A673 (cell line): ENCODE results near the gene EPB41L4B. TPM values are rescaled to one million over a fixed set of nuclear protein-coding genes. Genes with fewer than 3 reads are reported as not detected.

Experiments
- BruUV-seq: library from RNA; stranded (reverse); fragments of 400-500 nt; replicated peaks from 2 replicates; lab custom pipeline; 2021; lab: Mats Ljungman, UMichigan
- CTCF ChIA-PET: fragments of 300-600 bp; sonication (Branson Sonifier 250); formaldehyde crosslinking; loops from one replicate; lab custom pipeline; 2022; ENCODE audit warnings: antibody characterized with exemption; lab: Charles Lee
- POLR2A ChIA-PET: fragments of 300-600 bp; sonication (Branson Sonifier 250); formaldehyde crosslinking; loops from one replicate; lab custom pipeline; 2022; ENCODE audit warnings: antibody characterized with exemption; ENCODE audit not compliant: low non-redundant PET; lab: Charles Lee
- DNase-seq: peaks from one replicate; pipeline ENCODE4 v3.0.0-alpha.2; 2015; ENCODE audit warnings: low spot score
- H3K27ac ChIP-seq: fragments of 200-600 bp; sonication (generic); 2 replicates; pipeline ENCODE4 v1.5.1; 2016; ENCODE audit warnings: mixed run types, low read depth, mild to moderate bottlenecking, mixed read lengths, antibody characterized with exemption, low read length; ENCODE audit not compliant: poor library complexity, severe bottlenecking
- H3K27me3 ChIP-seq: fragments of 200-600 bp; sonication (generic); replicated peaks from 2 replicates; pipeline ENCODE4 v1.6.1; 2017; ENCODE audit warnings: mixed run types, low read depth, mild to moderate bottlenecking, mixed read lengths, antibody characterized with exemption, low read length; ENCODE audit not compliant: insufficient read depth, poor library complexity
- H3K36me3 ChIP-seq: fragments of 200-600 bp; sonication (generic); 2 replicates; pipeline ENCODE4 v1.6.1; 2016; ENCODE audit warnings: mixed run types, mild to moderate bottlenecking, mixed read lengths, antibody characterized with exemption, low read length; ENCODE audit not compliant: insufficient read depth, poor library complexity, severe bottlenecking
- H3K4me1 ChIP-seq: fragments of 200-600 bp; sonication (generic); 2 replicates; pipeline ENCODE4 v1.6.1; 2017; ENCODE audit warnings: mixed run types, mild to moderate bottlenecking, mixed read lengths, antibody characterized with exemption, low read length; ENCODE audit not compliant: insufficient read depth, poor library complexity, severe bottlenecking
- H3K4me3 ChIP-seq: fragments of 200-600 bp; sonication (generic); 2 replicates; pipeline ENCODE4 v1.5.1; 2016; ENCODE audit warnings: low read depth, mixed run types, mild to moderate bottlenecking, mixed read lengths, low read length; ENCODE audit not compliant: poor library complexity, severe bottlenecking
- H3K9me3 ChIP-seq: fragments of 200-600 bp; sonication (generic); 2 replicates; pipeline ENCODE4 v1.6.1; 2016; ENCODE audit warnings: mixed run types, low read depth, mild to moderate bottlenecking, mixed read lengths, antibody characterized with exemption, low read length; ENCODE audit not compliant: poor library complexity, severe bottlenecking
- EZH2 ChIP-seq: fragments of 200-600 bp; sonication (generic); IDR thresholded peaks from 2 replicates; pipeline ENCODE4 v1.6.1; 2017; ENCODE audit warnings: borderline replicate concordance, low read depth, mild to moderate bottlenecking, mixed read lengths, antibody characterized with exemption, low read length; ENCODE audit not compliant: poor library complexity, severe bottlenecking
- intact Hi-C: fragments of 100-400 bp; cut with micrococcal nuclease; formaldehyde crosslinking; loops from one replicate; pipeline ENCODE4 v1.10.0; 2022; ENCODE audit not compliant: unreplicated experiment
- total RNA-seq: library from RNA; stranded (reverse); gene quantifications from 2 replicates; pipeline ENCODE4 v1.2.3, GENCODE V29; 2021
- TF ChIP-seq, protein P1 (sequence below): fragments of 300-800, 200-600 bp; sonication (generic); conservative IDR thresholded peaks from 2 replicates; pipeline ENCODE4 v1.5.1; 2017; ENCODE audit warnings: low read depth, mild to moderate bottlenecking, antibody characterized with exemption, low read length, moderate library complexity, mixed read lengths

Gene EPB41L4B
- total RNA-seq, 1 experiment from 2014 or later, result not detected

DNA sequence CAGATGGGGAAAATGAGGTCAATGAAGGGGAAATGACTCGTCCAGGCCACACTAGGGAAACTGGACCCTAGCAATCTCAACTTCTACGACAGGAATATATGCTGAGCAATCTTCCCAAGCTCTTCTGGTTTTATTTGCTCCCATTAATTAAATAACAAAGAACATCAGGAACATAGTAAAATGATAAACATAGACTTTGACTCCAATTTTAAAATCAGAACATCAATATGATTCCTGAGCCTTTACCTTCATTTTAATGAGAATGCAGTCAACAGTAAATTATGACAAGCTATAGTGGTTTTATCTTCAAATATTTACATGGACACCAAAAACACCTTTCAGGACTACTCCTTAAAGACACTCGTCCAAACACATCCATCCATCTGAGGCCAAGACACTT lies 79.7 kb downstream of the EPB41L4B start:
- POLR2A ChIA-PET, result no interaction called here
- intact Hi-C loops, result loop anchor here (5.0 to 10.0 kb wide), 4 partner anchors 81 to 281 kb away; partner anchors contain the start of gene EPB41L4B
- no TSS peak for BruUV-seq

DNA sequence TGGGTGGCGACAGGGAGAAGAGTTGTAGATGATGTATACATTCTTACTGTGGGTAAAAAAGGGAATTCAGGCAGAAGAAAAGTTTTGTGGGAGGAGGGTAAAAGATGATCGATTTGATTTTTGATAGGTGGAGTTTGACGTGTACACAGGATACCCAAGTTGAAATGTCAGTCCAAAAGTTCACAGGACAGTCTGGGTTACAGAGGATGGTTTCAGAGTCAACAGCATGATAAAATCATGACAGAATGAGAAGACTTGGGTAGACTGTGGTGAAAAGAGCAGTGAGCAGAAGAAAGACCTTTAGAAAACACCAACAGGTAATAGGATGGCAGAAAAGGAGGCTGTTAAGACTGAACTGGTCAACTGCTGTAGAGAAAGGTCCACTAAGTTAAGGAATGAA lies 81.6 kb downstream of the EPB41L4B start:
- Histone ChIP-seq H3K9me3 (no peaks in the 10 kb centered on the region), H3K27ac (no peak overlapping the region), H3K27me3 (peaks cover 12% of the 10 kb centered on the region), H3K4me3 (no peak overlapping the region), H3K36me3 (no peaks in the 10 kb centered on the region), H3K4me1 (no peaks in the 10 kb centered on the region)
- no TSS peak for BruUV-seq
- CTCF ChIA-PET, result no interaction called here
- no peak for DNase-seq
- intact Hi-C loops, result no loop called here
- POLR2A ChIA-PET, result no interaction called here
- TF ChIP-seq, protein P1, sequence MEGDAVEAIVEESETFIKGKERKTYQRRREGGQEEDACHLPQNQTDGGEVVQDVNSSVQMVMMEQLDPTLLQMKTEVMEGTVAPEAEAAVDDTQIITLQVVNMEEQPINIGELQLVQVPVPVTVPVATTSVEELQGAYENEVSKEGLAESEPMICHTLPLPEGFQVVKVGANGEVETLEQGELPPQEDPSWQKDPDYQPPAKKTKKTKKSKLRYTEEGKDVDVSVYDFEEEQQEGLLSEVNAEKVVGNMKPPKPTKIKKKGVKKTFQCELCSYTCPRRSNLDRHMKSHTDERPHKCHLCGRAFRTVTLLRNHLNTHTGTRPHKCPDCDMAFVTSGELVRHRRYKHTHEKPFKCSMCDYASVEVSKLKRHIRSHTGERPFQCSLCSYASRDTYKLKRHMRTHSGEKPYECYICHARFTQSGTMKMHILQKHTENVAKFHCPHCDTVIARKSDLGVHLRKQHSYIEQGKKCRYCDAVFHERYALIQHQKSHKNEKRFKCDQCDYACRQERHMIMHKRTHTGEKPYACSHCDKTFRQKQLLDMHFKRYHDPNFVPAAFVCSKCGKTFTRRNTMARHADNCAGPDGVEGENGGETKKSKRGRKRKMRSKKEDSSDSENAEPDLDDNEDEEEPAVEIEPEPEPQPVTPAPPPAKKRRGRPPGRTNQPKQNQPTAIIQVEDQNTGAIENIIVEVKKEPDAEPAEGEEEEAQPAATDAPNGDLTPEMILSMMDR, result no peak
- TF ChIP-seq EZH2, result no peak

More for the DNA sequence above, 79.7 kb downstream of the EPB41L4B start:
- TF ChIP-seq, protein P1, result no peak
- TF ChIP-seq EZH2, result no peak
- H3K27me3 ChIP-seq, result peaks cover 12% of the 10 kb centered on the region
- DNase-seq, result no peak
- H3K27ac ChIP-seq, result no peak overlapping the region
- no peaks in the 10 kb centered on the region for H3K4me1 ChIP-seq
- no peak overlapping the region for H3K4me3 ChIP-seq
- CTCF ChIA-PET, result no interaction called here
- no peaks in the 10 kb centered on the region for H3K9me3 ChIP-seq
- H3K36me3 ChIP-seq, result no peaks in the 10 kb centered on the region

DNA sequence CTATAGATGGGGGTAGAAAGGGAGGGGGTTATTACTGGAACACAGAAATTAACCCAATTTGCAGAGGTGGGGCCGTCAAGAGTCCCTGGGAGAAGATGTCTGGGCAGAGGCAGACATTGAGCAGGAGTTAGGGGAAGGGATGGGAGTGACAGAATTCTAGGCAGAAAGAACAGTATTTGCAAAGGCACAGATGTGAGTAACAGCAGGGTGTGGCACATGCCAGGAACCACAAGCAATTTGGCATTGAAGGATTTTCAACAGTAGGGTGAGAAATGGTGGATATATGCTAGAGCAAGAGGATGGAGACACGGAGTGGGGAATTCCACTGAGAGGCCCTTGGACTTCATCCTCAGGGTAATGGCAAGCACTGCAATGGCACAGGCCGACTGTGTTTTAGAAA lies 82.2 kb downstream of the EPB41L4B start:
- Histone ChIP-seq H3K27ac (no peak overlapping the region), H3K27me3 (peaks cover 12% of the 10 kb centered on the region), H3K4me3 (no peak overlapping the region), H3K9me3 (no peaks in the 10 kb centered on the region), H3K36me3 (no peaks in the 10 kb centered on the region), H3K4me1 (no peaks in the 10 kb centered on the region)
- POLR2A ChIA-PET, result no interaction called here
- no TSS peak for BruUV-seq
- no peak for DNase-seq
- CTCF ChIA-PET, result no interaction called here
- intact Hi-C loops, result no loop called here
- TF ChIP-seq EZH2, result no peak
- TF ChIP-seq, protein P1, result no peak
